MCF 10A (cell line): ENCODE data around the gene PCSK6. TPM values are rescaled to one million over a fixed set of nuclear protein-coding genes. Genes with fewer than 3 reads are reported as not detected.

Experiments used
- BruUV-seq: library from RNA; stranded (reverse); fragments of 400-500 nt; replicated peaks from 2 replicates; lab custom pipeline; 2021; lab: Mats Ljungman, UMichigan
- CTCF ChIA-PET: fragments of 300-600 bp; sonication (Branson Sonifier 250); formaldehyde crosslinking; extraction: SDS; loops from one replicate; lab custom pipeline; 2021; ENCODE audit warnings: antibody characterized with exemption, inconsistent platforms; lab: Yijun Ruan, JAX
- POLR2A ChIA-PET: fragments of 300-600, 350-650 bp; sonication (Branson Sonifier 250); formaldehyde crosslinking; extraction: SDS; loops from one replicate; lab custom pipeline; 2020; ENCODE audit warnings: antibody characterized with exemption, inconsistent platforms; lab: Yijun Ruan, JAX
- DNase-seq: peaks from one replicate; pipeline ENCODE4 v3.0.0-alpha.2; 2018; ENCODE audit not compliant: unreplicated experiment
- H3K27ac Mint-ChIP-seq: one replicate; pipeline ENCODE4 v1.8.0; 2022; ENCODE audit warnings: mild to moderate bottlenecking, low read depth, mixed read lengths; ENCODE audit not compliant: unreplicated experiment
- H3K27me3 Mint-ChIP-seq: one replicate; pipeline ENCODE4 v1.8.0; 2022; ENCODE audit warnings: mixed read lengths; ENCODE audit not compliant: insufficient read depth, unreplicated experiment
- H3K36me3 Mint-ChIP-seq: one replicate; pipeline ENCODE4 v1.8.0; 2022; ENCODE audit warnings: mild to moderate bottlenecking, moderate library complexity, mixed read lengths; ENCODE audit not compliant: insufficient read depth, unreplicated experiment
- H3K4me1 Mint-ChIP-seq: one replicate; pipeline ENCODE4 v1.8.0; 2022; ENCODE audit warnings: mixed read lengths; ENCODE audit not compliant: insufficient read depth, unreplicated experiment
- H3K4me3 Mint-ChIP-seq: one replicate; pipeline ENCODE4 v1.8.0; 2022; ENCODE audit warnings: mild to moderate bottlenecking, moderate library complexity, mixed read lengths; ENCODE audit not compliant: unreplicated experiment
- H3K9me3 Mint-ChIP-seq: one replicate; pipeline ENCODE4 v1.8.0; 2022; ENCODE audit warnings: mixed read lengths; ENCODE audit not compliant: unreplicated experiment
- CTCF ChIP-seq: fragments of 200-600 bp; IDR thresholded peaks from one replicate; pipeline ENCODE4 v1.8.0; 2022; ENCODE audit warnings: antibody characterized with exemption, mild to moderate bottlenecking; ENCODE audit not compliant: unreplicated experiment
- intact Hi-C: fragments of 100-400 bp; cut with micrococcal nuclease; formaldehyde crosslinking; loops from 2 replicates; pipeline ENCODE4 v1.14.1; 2022
- total RNA-seq: library from RNA; stranded (reverse); gene quantifications from 2 replicates; pipeline ENCODE4 v1.2.3, GENCODE V29; 2022

PCSK6 gene
- total RNA-seq, 1 experiment from 2014 or later: 30.8 TPM

GRCh38 chr15:101442272-101442671 lies 47.2 kb downstream of the PCSK6 start:
- POLR2A ChIA-PET: no interaction called here

GRCh38 chr15:101441696-101442095 lies 47.8 kb downstream of the PCSK6 start:
- intact Hi-C loops: no loop called here
- Mint-ChIP-seq H3K36me3 (peaks cover 5% of the 10 kb centered on the region), H3K27ac (no peak overlapping the region), H3K4me1 (peaks cover 15% of the 10 kb centered on the region), H3K27me3 (no peaks in the 10 kb centered on the region), H3K9me3 (no peaks in the 10 kb centered on the region), H3K4me3 (no peak overlapping the region)
- no TSS peak for BruUV-seq
- no peak for DNase-seq
- CTCF ChIA-PET: interaction anchor here (1.2 kb wide), 1 partner anchor 26 kb away, joined by 4 read pairs; no protein-coding TSS in a partner anchor
- TF ChIP-seq CTCF: no peak
- POLR2A ChIA-PET: no interaction called here

More at GRCh38 chr15:101442272-101442671, 47.2 kb downstream of the PCSK6 start:
- Mint-ChIP-seq H3K9me3 (no peaks in the 10 kb centered on the region), H3K36me3 (peaks cover 5% of the 10 kb centered on the region), H3K4me1 (peaks cover 15% of the 10 kb centered on the region), H3K27me3 (no peaks in the 10 kb centered on the region), H3K27ac (no peak overlapping the region), H3K4me3 (no peak overlapping the region)
- no peak for DNase-seq
- CTCF ChIA-PET: no interaction called here
- no peak for TF ChIP-seq CTCF
- intact Hi-C loops: no loop called here
- no TSS peak for BruUV-seq

- CTCF ChIA-PET: interaction anchor here (1.2 kb wide), 1 partner anchor 27 kb away, joined by 4 read pairs; no protein-coding TSS in a partner anchor
- peaks cover 9% of the 10 kb centered on the region for H3K4me1 Mint-ChIP-seq
- BruUV-seq: no TSS peak
- H3K27me3 Mint-ChIP-seq: no peaks in the 10 kb centered on the region
- TF ChIP-seq CTCF: no peak
- no peak overlapping the region for H3K4me3 Mint-ChIP-seq
- no peaks in the 10 kb centered on the region for H3K9me3 Mint-ChIP-seq
- POLR2A ChIA-PET: interaction anchor here (0.6 kb wide), 1 partner anchor 14 kb away, joined by 5 read pairs; no protein-coding TSS in a partner anchor
- intact Hi-C loops: no loop called here
- no peak for DNase-seq
- H3K36me3 Mint-ChIP-seq: peaks cover 5% of the 10 kb centered on the region
- no peak overlapping the region for H3K27ac Mint-ChIP-seq
These were observed 48.5 kb downstream of the PCSK6 start for GRCh38 chr15:101440846-101441590.

GRCh38 chr15:101439920-101440319 lies 49.6 kb downstream of the PCSK6 start:
- no peak overlapping the region for H3K4me3 Mint-ChIP-seq
- CTCF ChIA-PET: interaction anchor here (0.7 kb wide), 1 partner anchor 52 kb away, joined by 4 read pairs; no protein-coding TSS in a partner anchor
- POLR2A ChIA-PET: no interaction called here
- intact Hi-C loops: no loop called here
- no peaks in the 10 kb centered on the region for H3K9me3 Mint-ChIP-seq
- H3K27me3 Mint-ChIP-seq: no peaks in the 10 kb centered on the region
- no TSS peak for BruUV-seq
- H3K36me3 Mint-ChIP-seq: peaks cover 5% of the 10 kb centered on the region
- H3K27ac Mint-ChIP-seq: no peak overlapping the region
- DNase-seq: no peak
- no peaks in the 10 kb centered on the region for H3K4me1 Mint-ChIP-seq
- TF ChIP-seq CTCF: no peak
